Measurements from ENCODE around the gene SP140L. TPM values are rescaled to one million over a fixed set of nuclear protein-coding genes. Genes with fewer than 3 reads are reported as not detected.

SP140L gene
- total and polyA plus RNA-seq, 8 donors, result 3.1 to 10.9 (median 5.0) TPM

GRCh38 chr2:230419181-230419580 lies 92.2 kb downstream of the SP140L start:
- H3K36me3 ChIP-seq, result no peaks in the 10 kb centered on the region
- peak overlapping the region in 1 of 4 donors; percentile 54 for H3K4me3 ChIP-seq
- DNase-seq (no peak), ATAC-seq (no peak), FAIRE-seq (no peak)
- TF ChIP-seq, protein P1, sequence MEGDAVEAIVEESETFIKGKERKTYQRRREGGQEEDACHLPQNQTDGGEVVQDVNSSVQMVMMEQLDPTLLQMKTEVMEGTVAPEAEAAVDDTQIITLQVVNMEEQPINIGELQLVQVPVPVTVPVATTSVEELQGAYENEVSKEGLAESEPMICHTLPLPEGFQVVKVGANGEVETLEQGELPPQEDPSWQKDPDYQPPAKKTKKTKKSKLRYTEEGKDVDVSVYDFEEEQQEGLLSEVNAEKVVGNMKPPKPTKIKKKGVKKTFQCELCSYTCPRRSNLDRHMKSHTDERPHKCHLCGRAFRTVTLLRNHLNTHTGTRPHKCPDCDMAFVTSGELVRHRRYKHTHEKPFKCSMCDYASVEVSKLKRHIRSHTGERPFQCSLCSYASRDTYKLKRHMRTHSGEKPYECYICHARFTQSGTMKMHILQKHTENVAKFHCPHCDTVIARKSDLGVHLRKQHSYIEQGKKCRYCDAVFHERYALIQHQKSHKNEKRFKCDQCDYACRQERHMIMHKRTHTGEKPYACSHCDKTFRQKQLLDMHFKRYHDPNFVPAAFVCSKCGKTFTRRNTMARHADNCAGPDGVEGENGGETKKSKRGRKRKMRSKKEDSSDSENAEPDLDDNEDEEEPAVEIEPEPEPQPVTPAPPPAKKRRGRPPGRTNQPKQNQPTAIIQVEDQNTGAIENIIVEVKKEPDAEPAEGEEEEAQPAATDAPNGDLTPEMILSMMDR (IDR thresholded peaks at IDR 0.05), result no peak
- H3K27me3 ChIP-seq, result no peaks in the 10 kb centered on the region
- H3K9me3 ChIP-seq, result no peaks in the 10 kb centered on the region
- H3K4me1 ChIP-seq, result peaks cover 29 to 51% (median 50%) of the 10 kb centered on the region in 3 donors
- H3K27ac ChIP-seq, result no peak overlapping the region
- intact Hi-C loops (cut with DNase I), result no loop called here
- WGBS, 2 donors, result 89% methylated on average over 4 of the region's 4 CpGs

GRCh38 chr2:230422149-230422548 lies 95.2 kb downstream of the SP140L start:
- WGBS, 2 donors, result 85 to 87% methylated on average over 4 of the region's 4 CpGs
- Histone ChIP-seq H3K27ac (no peak overlapping the region), H3K27me3 (no peaks in the 10 kb centered on the region), H3K4me1 (peaks cover 41 to 64% (median 63%) of the 10 kb centered on the region in 3 donors), H3K9me3 (no peaks in the 10 kb centered on the region), H3K36me3 (no peaks in the 10 kb centered on the region), H3K4me3 (no peak overlapping the region)
- no peak for FAIRE-seq
- no peak for DNase-seq
- no peak for ATAC-seq
- TF ChIP-seq, protein P1 (IDR thresholded peaks at IDR 0.05), result no peak
- intact Hi-C loops (cut with DNase I), result no loop called here

GRCh38 chr2:230423851-230424458 lies 97.0 kb downstream of the SP140L start:
- TF ChIP-seq, protein P1 (IDR thresholded peaks at IDR 0.05), result no peak
- peaks cover 28 to 52% (median 49%) of the 10 kb centered on the region in 3 donors for H3K4me1 ChIP-seq
- no peaks in the 10 kb centered on the region for H3K36me3 ChIP-seq
- no peaks in the 10 kb centered on the region for H3K27me3 ChIP-seq
- peak overlapping the region; percentile 31 to 83 (median 67) for H3K27ac ChIP-seq
- no peak for FAIRE-seq
- ATAC-seq, result peak; percentile 95 to 98 (median 97)
- H3K9me3 ChIP-seq, result no peaks in the 10 kb centered on the region
- peak in 4 of 6 donors; percentile 52 to 60 (median 59) for DNase-seq
- WGBS, 2 donors, result 32 to 33% methylated on average over 3 of the region's 3 CpGs
- H3K4me3 ChIP-seq, result no peak overlapping the region
- intact Hi-C loops (cut with DNase I), result no loop called here

DNA sequence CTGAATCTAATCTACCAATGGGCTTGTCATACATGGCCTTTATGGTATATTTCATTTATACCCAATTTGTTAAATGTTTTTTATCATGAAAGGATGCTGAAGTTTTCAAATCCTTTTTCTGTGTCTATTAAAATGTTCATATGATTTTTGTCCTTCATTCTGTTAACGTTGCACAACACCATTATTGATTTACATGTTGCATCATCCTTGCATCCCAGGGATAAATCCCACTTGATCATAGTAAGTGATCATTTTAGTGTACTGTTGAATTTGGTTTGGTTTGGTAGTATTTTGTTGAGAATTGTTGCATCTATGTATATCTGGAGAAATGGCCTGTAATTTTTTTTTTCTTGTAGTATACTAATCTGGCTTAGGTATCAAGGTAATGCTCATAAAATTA lies 98.4 kb downstream of the SP140L start:
- Histone ChIP-seq H3K4me3 (no peak overlapping the region), H3K4me1 (peaks cover 28 to 39% (median 36%) of the 10 kb centered on the region in 3 donors), H3K27ac (no peak overlapping the region), H3K27me3 (no peaks in the 10 kb centered on the region), H3K9me3 (no peaks in the 10 kb centered on the region), H3K36me3 (no peaks in the 10 kb centered on the region)
- no peak for ATAC-seq
- peak; percentile 20 for FAIRE-seq
- WGBS, 2 donors, result 10 to 15% methylated on average over 1 of the region's 1 CpG
- DNase-seq, result no peak
- TF ChIP-seq, protein P1 (IDR thresholded peaks at IDR 0.05), result no peak
- intact Hi-C loops (cut with DNase I), result no loop called here

- Histone ChIP-seq H3K36me3 (no peaks in the 10 kb centered on the region), H3K4me1 (peaks cover 10 to 12% (median 11%) of the 10 kb centered on the region in 3 donors), H3K27me3 (no peaks in the 10 kb centered on the region), H3K9me3 (no peaks in the 10 kb centered on the region), H3K4me3 (no peak overlapping the region), H3K27ac (no peak overlapping the region)
- no peak for DNase-seq
- ATAC-seq, result no peak
- TF ChIP-seq, protein P1 (IDR thresholded peaks at IDR 0.05), result no peak
- no peak for FAIRE-seq
- intact Hi-C loops (cut with DNase I), result no loop called here
Measured at GRCh38 chr2:230429513-230429912, 102.5 kb downstream of the SP140L start.
